HG02840 (cell line): ENCODE results near the gene CYBB.
"Not testable (repeated sequence)": the region's sequence is repeated elsewhere in the genome, so short reads cannot be mapped to it uniquely, and the experiment has no call there.

Experiments used
- ATAC-seq: cut with Tn5 transposase; IDR thresholded peaks from one replicate; pipeline ENCODE4 v1.9.1; 2021; ENCODE audit warnings: mild to moderate bottlenecking, moderate library complexity, moderate number of reproducible peaks; ENCODE audit not compliant: unreplicated experiment, low FRiP score

Gene CYBB

DNA sequence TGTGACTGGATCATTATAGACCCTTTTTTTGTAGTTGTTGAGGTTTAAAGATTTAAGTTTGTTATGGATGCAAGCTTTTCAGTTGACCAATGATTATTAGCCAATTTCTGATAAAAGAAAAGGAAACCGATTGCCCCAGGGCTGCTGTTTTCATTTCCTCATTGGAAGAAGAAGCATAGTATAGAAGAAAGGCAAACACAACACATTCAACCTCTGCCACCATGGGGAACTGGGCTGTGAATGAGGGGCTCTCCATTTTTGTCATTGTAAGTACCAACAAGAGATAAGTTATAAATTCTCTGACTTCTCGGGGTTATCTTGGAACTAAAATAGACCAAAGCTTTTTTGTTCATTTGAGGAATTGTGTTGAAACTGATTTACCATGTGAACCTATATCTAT is at the start of gene CYBB:
Gene CYBB, plus strand, starts transcription at position 203 of the 400 bp plus-strand sequence. Its CDS starts 19 bp downstream, at position 222.
- no peak for ATAC-seq

DNA sequence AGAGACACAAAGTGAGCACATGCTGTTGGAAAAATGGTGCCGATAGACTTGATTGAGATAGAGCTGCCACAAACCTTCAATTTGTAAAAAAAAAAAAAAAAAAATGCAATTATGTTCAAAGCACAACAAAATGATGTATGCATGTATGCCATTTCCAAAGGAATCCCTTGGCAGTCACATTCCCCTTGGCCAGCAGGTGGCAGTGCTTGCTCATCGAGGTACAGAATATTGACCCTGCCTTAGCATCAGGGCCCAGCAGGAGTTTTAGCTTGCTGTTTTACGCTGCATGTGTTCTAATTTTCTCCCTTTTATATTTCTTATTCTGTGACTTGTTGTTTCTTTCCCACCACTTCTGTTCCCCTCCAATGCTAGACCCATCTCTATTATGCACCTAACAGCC is 34.5 kb upstream of the CYBB start:
- peak; percentile 30 for ATAC-seq

DNA sequence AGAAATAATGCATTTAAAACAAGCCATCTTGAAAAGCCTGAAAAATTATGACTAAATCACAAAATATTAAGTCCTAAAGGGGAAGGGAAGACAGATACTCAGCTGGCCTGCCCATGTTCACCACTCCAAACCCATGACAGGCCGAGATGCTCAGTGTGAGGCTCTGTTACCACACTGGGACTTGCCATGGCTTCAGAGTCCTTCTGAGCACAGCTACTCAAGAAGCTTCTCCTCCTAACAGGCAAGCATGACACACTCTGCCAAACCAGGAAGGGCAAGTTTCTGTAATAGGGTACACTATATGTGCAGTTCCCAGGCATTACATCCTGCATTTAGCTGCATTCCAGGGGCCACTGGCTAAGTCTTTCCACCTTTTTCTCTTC is 34.0 kb upstream of the CYBB start:
- peak; percentile 29 for ATAC-seq

GRCh38 chrX:37746218-37746941 is 33.5 kb upstream of the CYBB start:
- peak; percentile 80 for ATAC-seq

GRCh38 chrX:37746951-37747350 is 32.9 kb upstream of the CYBB start:
- no peak for ATAC-seq

DNA sequence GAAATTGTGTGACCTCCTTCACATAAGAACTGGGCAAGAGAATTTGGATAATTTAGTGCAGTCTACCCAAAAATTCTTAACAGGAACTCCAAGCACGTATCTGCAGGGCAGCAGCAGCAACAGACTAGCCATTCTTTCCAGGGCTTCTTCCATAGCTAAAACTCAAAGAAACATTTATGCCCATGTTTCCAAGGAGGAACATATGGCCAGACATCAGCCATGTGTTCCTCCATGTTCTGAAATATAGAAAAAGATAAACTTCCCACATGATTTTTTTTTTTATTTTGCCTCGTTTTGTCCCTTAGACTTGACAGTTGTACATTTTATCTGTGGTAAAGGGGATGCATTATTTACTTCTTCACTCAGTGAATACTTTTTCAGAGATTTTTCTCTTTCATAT is 27.6 kb upstream of the CYBB start:
- ATAC-seq, result no peak

- ATAC-seq, result no peak
Measured at GRCh38 chrX:37752936-37753335, 26.9 kb upstream of the CYBB start.

DNA sequence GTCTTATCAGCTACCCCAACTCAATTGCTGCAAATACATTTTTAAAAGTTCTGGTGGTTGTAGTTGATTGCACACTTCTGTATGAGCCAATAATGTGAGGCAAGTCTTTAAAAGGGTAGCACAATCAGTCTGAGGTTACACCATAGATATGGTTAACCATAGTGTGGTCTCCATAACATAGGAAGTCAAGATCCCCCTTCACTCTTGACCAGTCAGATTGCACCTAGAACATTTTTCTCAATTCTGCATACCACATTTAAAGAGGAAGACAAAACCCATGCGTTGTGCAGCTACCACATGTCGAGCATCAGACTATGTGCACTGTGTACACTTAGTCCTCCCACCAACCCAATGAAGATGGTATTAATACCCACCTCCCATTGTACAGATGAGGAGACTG is 26.5 kb upstream of the CYBB start:
- no peak for ATAC-seq

DNA sequence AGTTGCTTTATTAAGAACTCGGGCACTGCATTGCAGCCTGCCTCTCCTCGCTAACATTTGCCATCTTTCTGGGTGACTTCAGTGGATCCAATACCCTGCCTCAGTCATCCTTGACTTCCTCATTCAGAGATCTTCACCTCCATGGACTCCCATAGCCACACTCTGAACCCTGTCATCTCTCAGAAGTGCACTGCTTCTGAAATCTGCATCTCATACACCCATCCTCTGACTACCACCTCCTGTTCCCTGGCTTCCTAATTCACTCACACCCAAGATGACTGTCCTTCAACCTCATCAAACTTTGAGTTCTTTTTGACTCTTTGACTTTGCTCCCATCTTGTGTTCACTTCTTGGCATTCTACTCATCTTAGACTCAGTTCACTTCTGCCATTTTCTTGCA is 25.3 kb upstream of the CYBB start:
- ATAC-seq, result peak; percentile 17

DNA sequence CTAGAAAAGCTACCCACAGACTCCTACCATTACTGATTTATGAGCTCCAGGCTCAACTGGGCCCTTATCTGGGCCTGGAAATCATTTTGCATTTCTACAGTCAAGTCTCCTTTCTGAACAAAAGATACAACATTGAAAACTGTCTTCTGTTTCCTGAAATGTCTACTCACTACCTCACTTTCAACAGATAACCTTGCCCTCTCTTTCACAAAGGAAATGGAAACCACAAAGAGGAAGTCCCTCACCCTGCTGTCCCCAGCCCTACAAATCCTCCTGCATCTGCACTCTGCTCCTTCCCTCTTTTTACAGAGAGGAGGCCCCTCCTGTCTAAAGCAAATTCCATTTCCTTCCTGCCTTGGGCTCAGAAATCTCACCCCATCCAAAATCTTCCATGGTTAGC is 24.8 kb upstream of the CYBB start:
- ATAC-seq, result peak; percentile 92

DNA sequence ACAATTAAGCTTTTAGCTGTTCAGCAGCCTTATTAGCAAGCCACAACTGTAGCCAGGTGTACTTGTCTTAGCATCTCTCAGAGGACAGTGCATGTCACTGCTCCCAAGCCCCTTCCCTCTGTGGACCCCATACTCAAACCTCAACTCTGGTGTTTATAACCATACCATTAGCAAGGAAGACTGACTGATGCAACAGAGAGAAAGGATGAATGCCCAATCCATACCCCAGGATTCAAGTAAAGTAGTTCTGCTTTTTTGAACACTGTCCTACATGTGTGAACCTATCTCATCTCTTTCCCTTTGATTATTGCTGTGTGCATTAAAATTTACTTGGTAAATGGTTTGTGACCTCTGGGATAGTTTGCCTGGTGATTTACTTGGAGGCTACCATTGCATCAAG is 22.8 kb upstream of the CYBB start:
- no peak for ATAC-seq

GRCh38 chrX:37759351-37759750 is 20.5 kb upstream of the CYBB start:
- no peak for ATAC-seq

- ATAC-seq, result no peak
Measured at GRCh38 chrX:37759878-37760418, 19.9 kb upstream of the CYBB start.

GRCh38 chrX:37763400-37763799 is 16.5 kb upstream of the CYBB start:
- no peak for ATAC-seq

DNA sequence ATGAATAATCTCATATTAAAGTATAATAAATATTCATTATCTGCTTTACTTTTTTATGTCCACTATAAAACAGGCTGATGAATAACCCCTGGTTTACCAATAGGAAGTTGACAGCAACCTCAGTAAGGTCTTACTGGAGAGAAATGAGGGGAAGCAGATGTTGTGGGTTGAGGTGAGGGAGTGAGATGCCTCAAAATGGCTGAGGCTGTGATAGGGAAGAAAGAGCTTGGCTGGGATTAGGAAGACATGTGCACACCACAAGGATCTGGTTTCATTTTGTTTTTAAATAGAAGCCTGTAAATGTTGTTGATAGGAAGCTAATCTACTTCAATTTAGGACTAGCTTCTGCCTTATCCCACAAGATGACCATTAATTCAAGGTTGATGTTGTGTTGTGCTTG is 14.4 kb upstream of the CYBB start:
- ATAC-seq, result no peak

- ATAC-seq, result no peak
Measured at GRCh38 chrX:37767430-37767829, 12.4 kb upstream of the CYBB start.

- not testable (repeated sequence) for ATAC-seq
Measured at GRCh38 chrX:37768866-37769265, 11.0 kb upstream of the CYBB start.

DNA sequence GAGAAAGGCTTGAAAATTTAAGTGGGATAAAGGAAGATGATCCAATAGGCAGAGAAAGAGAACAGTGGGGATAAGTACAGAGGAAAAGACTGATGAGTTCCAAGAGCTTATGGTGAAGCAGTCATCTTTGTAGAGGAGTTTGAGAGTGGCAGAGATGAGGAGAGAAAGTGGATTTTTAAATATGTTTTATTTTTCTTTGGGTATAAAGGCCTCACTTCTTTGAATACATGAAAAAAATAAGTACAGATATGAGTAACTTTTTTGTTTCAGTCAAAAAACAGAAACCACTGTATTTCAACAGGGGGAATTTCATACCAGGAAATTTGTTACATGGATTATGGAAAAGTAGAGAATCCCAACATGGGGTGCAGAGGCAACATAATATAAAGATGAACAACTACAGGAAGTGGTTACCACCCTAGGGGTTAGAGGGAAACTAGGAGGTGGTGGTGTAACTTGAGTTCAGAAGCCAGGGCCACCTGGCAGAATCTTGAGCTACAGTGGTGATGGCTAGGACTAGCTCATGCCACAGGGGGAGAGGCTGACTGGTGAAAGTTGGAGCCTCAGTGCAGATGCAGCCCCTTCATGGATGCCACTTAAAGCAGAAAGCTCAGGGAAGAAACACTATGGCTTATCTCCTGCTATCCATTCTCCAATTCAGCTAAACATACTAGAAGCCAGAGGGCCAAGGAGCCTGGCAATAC is 3.4 kb upstream of the CYBB start:
- ATAC-seq, result no peak

DNA sequence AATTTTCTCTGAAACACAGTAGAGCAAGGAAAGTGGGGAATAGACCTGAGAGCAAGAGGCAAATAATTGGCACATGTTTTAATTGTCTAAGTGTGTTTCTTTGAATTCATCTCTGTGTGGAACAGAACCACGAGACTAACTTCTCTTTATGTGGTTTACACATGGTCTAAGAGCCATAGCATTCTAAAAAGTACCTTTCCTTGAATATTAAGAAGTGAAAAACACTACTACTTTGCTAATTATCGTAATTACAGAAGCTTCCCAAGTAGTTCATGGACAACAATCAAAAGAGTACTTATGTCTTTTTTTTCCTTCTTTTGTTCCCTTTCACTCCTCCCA is 2.9 kb upstream of the CYBB start:
- no peak for ATAC-seq

DNA sequence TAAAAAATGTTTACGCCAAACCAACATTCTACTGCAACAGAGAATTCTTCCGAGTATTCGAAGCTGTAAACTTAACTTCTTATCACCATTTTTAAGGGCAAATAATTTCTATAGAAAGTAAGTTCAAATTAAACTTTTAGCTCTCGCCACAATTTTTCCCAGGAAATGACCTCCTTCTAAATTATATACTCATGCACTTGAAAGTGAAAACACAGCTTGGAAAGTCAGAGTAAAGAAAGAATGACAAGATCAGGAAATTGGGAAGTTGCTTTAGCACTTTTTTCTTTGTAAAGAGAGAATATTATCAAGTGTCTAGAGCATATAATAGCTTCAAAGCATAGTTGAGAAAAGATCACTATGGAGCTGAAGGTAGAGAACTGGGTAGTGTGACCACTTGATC is 1.2 kb downstream of the CYBB start:
- ATAC-seq, result no peak

DNA sequence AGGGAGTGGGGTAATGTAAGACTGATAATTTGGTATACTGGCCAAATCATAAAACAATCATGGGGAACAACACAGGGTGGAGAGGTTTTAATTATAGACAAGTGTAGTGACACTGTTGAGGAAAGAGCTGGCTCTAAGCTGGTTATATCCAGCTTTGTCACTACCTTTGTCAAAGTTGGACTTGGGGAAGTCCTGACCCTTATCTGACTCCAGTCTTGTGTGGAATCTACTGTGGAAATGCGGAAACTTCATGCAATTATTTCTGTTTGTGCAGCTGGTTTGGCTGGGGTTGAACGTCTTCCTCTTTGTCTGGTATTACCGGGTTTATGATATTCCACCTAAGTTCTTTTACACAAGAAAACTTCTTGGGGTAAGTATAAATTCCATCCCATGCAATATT is 2.0 kb downstream of the CYBB start:
- ATAC-seq, result no peak

GRCh38 chrX:37782359-37782758 is 2.5 kb downstream of the CYBB start:
- ATAC-seq, result no peak
